ENCODE measurements around the gene WBP2NL.

DNA sequence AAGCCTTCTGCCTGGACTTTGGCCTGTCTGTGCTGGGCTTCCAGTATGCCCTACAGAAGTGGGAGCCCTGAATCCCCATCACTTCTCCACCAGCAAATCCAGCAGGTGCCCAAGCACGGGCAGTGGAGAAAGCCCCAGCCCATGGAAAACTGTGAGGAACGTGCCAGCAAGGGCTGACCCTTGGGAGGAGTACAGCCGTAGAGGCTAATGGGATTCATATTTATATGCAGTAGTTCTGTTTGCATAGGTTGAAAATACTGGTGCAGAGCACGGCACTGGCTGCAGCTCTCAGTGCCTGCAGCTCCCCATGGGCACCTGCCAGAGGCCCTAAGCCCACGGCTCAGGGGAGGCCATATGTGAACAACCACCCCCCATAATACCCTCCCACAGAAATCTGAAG lies 61.9 kb downstream of the WBP2NL start:
- TF ChIP-seq, protein P1, sequence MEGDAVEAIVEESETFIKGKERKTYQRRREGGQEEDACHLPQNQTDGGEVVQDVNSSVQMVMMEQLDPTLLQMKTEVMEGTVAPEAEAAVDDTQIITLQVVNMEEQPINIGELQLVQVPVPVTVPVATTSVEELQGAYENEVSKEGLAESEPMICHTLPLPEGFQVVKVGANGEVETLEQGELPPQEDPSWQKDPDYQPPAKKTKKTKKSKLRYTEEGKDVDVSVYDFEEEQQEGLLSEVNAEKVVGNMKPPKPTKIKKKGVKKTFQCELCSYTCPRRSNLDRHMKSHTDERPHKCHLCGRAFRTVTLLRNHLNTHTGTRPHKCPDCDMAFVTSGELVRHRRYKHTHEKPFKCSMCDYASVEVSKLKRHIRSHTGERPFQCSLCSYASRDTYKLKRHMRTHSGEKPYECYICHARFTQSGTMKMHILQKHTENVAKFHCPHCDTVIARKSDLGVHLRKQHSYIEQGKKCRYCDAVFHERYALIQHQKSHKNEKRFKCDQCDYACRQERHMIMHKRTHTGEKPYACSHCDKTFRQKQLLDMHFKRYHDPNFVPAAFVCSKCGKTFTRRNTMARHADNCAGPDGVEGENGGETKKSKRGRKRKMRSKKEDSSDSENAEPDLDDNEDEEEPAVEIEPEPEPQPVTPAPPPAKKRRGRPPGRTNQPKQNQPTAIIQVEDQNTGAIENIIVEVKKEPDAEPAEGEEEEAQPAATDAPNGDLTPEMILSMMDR (IDR thresholded peaks at IDR 0.05): no peak
- TF ChIP-seq POLR2A (IDR thresholded peaks at IDR 0.05): no peak

Measured in tibial nerve (tissue), 3 donors.